GM19035 (cell line): ENCODE data around the gene PIK3CB.
A peak's percentile ranks its signal among the peaks of the same experiment; 100 is the strongest.
"Not testable (repeated sequence)": the region's sequence is repeated elsewhere in the genome, so short reads cannot be mapped to it uniquely, and the experiment has no call there.

Experiments
- ATAC-seq: cut with Tn5 transposase; IDR thresholded peaks from one replicate; pipeline ENCODE4 v1.9.1; 2021; ENCODE audit not compliant: unreplicated experiment

The PIK3CB gene

DNA sequence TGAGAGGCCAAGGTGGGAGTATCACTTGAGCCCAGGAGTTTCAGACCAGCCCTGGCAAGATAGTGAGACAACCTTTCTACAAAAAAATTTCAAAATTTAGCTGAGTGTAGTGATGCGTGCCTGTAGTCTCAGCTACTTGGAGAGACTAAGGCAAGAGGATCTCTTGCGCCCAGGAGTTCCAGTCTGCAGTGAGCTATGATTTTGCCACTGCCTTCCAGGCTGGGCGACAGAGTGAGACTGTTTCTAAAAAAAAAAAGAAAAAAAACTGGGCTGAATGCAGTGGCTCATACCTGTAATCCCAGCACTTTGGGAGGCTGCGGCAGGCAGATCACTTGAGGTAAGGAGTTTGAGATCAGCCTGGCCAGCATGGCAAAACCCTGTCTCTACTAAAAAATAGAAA is 14.0 kb upstream of the PIK3CB start:
- ATAC-seq = no peak

- ATAC-seq = not testable (repeated sequence)
Measured at GRCh38 chr3:138846824-138847223, 12.1 kb upstream of the PIK3CB start.

- ATAC-seq = no peak
Measured at GRCh38 chr3:138846262-138846791, 11.6 kb upstream of the PIK3CB start.

DNA sequence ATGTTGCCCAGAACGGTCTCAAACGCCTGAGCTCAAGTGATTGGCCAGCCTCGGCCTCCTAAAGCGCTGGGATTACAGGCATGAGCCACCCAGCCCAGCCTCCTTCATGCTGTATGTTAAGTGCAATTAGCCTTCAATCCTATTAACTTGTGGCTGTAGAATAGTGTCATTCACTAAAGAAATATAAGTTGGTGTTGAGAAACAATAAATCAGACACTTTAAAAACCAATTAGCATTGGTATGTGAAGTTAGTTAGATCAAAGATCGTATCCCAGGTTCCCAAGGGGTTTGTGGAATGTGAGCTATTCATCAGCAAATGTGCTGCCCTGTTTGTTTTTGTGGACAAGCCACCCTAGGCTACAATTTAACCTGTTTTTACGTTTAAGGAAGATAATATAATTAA is 11.0 kb upstream of the PIK3CB start:
- no peak for ATAC-seq

- no peak for ATAC-seq
Measured at GRCh38 chr3:138845181-138845601, 10.5 kb upstream of the PIK3CB start.

GRCh38 chr3:138842483-138843188 is 7.9 kb upstream of the PIK3CB start:
- no peak for ATAC-seq

DNA sequence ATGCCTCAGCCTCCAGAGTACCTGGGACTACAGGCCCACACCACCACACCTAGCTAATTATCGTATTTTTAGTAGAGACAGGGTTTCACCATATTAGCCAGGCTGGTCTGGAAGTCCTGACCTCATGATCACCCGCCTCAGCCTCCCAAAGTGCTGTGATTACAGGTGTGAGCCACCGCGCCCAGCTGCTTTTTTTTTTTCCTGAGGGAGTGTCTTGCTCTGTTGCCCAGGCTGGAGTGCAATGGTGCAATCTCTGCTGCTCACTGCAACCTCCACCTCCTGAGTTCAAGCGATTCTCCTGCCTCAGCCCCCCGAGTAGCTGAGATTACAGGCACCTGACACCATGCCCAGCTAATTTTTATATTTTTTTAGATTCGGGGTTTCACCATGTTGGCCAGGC is 3.7 kb upstream of the PIK3CB start:
- ATAC-seq = not testable (repeated sequence)

GRCh38 chr3:138835846-138836245 is 1.1 kb upstream of the PIK3CB start:
- ATAC-seq = not testable (repeated sequence)

DNA sequence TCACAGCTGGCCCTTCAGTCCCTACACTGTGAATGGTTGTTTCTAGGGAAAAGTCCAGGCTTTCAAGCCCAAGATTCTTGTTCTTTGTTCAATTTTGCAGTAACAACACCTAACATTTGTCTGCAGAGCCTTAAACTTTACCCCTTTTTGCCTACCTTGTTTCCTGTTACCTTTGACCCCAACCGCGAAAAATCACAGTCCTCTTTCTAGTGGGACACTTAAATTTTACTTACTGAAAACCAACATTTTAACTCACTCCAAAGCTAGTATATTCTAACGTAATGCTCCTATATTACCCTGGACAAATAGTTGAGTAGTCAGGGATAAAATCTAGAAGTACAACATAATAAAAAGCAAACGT is 649 bp upstream of the PIK3CB start:
- ATAC-seq = peak; percentile 2

- ATAC-seq = peak; percentile 57
Measured at GRCh38 chr3:138833899-138834595, 681 bp downstream of the PIK3CB start.

- not testable (repeated sequence) for ATAC-seq
Measured at GRCh38 chr3:138832473-138833057, 2.2 kb downstream of the PIK3CB start.

DNA sequence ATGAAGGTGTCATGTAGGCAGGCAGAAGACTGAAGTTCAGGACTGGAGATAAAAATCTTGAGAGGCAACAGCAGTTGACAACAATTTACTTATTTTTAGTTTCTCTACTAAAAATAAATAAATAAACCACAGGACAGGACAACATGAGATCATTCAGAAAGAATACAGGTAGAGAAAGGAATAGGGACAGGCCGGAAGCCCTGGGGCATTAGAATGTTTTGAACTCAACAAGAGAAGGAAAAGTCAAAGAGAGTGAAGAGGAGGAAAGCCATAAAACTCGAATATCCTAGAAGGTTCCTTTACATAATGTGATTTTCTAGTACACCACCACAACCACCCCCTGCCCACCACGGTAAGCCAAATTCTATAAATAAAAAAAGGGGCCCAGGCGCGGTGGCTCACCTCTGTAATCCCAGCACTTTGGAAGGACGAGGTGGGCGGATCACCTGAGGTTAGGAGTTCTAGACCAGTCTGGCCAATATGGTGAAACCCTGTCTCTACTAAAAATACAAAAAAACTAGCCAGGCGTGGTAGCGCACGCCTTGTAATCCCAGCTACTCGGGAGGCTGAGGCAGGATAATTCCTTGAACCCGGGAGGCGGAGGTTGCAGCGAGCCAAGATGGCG is 4.7 kb downstream of the PIK3CB start:
- no peak for ATAC-seq

GRCh38 chr3:138829097-138829496 is 5.6 kb downstream of the PIK3CB start:
- no peak for ATAC-seq

- ATAC-seq = no peak
Measured at GRCh38 chr3:138827222-138827621, 7.5 kb downstream of the PIK3CB start.

GRCh38 chr3:138825336-138825735 is 9.4 kb downstream of the PIK3CB start:
- no peak for ATAC-seq

DNA sequence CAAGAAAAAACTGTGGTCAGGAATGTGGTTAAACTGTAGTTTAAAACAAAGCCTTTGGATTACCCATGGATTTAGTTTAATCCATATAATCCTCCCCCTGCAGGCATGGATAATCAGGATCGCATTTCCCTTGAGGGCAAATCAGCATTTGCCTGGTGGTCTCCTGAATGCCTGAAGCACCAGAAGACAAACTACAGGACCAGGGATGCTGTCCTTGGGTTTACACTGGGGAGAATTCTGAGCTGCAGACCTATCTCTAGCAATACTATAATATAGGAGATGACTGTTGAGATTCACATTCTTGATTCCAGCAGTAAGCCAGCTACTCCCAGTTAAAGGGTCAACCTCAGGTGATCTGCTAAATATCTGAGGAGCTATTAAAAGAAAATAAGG is 10.6 kb downstream of the PIK3CB start:
- ATAC-seq = no peak

- not testable (repeated sequence) for ATAC-seq
Measured at GRCh38 chr3:138820379-138820778, 14.3 kb downstream of the PIK3CB start.

GRCh38 chr3:138818185-138818860 is 16.4 kb downstream of the PIK3CB start:
- ATAC-seq = no peak

- no peak for ATAC-seq
Measured at GRCh38 chr3:138817695-138818094, 17.0 kb downstream of the PIK3CB start.

DNA sequence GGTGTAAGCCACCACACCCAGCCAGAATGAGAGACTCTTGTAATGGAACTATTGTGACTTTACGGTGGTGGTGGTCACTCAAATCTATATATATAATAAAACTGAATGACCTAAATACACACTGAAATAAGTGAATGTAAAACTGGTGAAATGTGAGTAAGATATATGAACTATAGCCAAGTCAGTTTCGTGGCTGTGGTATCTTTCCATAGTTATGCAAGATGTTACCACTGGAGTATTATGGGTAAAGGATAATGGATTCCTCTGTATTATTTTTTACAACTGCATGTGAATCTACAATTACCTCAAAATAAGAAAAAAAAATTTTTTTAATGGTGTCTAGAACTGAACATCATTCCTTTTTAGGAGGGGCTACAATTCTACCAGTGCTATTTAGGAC is 21.9 kb downstream of the PIK3CB start:
- ATAC-seq = no peak
